CD4-positive, alpha-beta T cell (primary cell): ENCODE data around the gene ARHGAP15. TPM values are rescaled to one million over a fixed set of nuclear protein-coding genes. Genes with fewer than 3 reads are reported as not detected.

Source experiments
- ATAC-seq: fragments of 200-7000 bp; cut with Tn5 transposase; one replicate; pipeline ENCODE4 v1.10.0; 2022; ENCODE audit warnings: mild to moderate bottlenecking; ENCODE audit not compliant: poor library complexity
- CTCF ChIA-PET: fragments of 350-600 bp; sonication (Branson Sonifier 250); formaldehyde crosslinking; loops from one replicate; lab custom pipeline; 2021; ENCODE audit warnings: antibody characterized with exemption, inconsistent platforms; lab: Charles Lee
- POLR2A ChIA-PET: fragments of 350-600 bp; sonication (Branson Sonifier 250); formaldehyde crosslinking; loops from one replicate; lab custom pipeline; 2021; ENCODE audit warnings: antibody characterized with exemption, inconsistent platforms; lab: Charles Lee
- DNase-seq, 14 experiments: peaks; one replicate each; pipeline ENCODE4 v3.0.0-alpha.2; 2013 to 2020; ENCODE audit warnings: mixed read lengths in 2 of 14
- H3K27ac ChIP-seq, 2 donors: one replicate each; pipeline versions ENCODE4 v1.5.1 to v1.7.0; 2013; ENCODE audit warnings: low read length in 2 of 2, low read depth in 1 of 2, mild to moderate bottlenecking in 1 of 2
- H3K27me3 ChIP-seq, 2 experiments: 1 replicate in 1 of 2; 2 replicates in 1 of 2; pipeline versions ENCODE4 v1.6.1 to v1.7.0; 2013; ENCODE audit warnings: low read length in 2 of 2, control low read depth in 1 of 2, mild to moderate bottlenecking in 1 of 2, moderate library complexity in 1 of 2; ENCODE audit not compliant: insufficient read depth in 2 of 2, control insufficient read depth in 1 of 2
- H3K36me3 ChIP-seq: one replicate; pipeline ENCODE4 v1.6.1; 2013; ENCODE audit warnings: low read length, control low read depth; ENCODE audit not compliant: insufficient read depth
- H3K4me1 ChIP-seq: one replicate; pipeline ENCODE4 v1.6.1; 2013; ENCODE audit warnings: low read length, control low read depth; ENCODE audit not compliant: insufficient read depth
- H3K4me3 ChIP-seq: one replicate; pipeline ENCODE4 v1.5.1; 2013; ENCODE audit warnings: mild to moderate bottlenecking, low read length, moderate library complexity
- H3K9me3 ChIP-seq, 2 experiments: 1 replicate in 1 of 2; 2 replicates in 1 of 2; pipeline versions ENCODE4 v1.6.1 to v1.7.0; 2013; ENCODE audit warnings: low read length in 2 of 2, mild to moderate bottlenecking in 2 of 2, control low read depth in 1 of 2, moderate library complexity in 1 of 2; ENCODE audit not compliant: control insufficient read depth in 1 of 2, insufficient read depth in 1 of 2
- H3K27ac Mint-ChIP-seq: one replicate; pipeline ENCODE4 v1.8.0; 2020; ENCODE audit warnings: mixed read lengths
- H3K27me3 Mint-ChIP-seq: one replicate; pipeline ENCODE4 v1.8.0; 2021; ENCODE audit warnings: mixed read lengths
- H3K36me3 Mint-ChIP-seq: one replicate; pipeline ENCODE4 v1.8.0; 2021; ENCODE audit warnings: low read depth, mixed read lengths
- H3K4me1 Mint-ChIP-seq: one replicate; pipeline ENCODE4 v1.8.0; 2021; ENCODE audit warnings: low read depth, mixed read lengths
- H3K4me3 Mint-ChIP-seq: one replicate; pipeline ENCODE4 v1.8.0; 2020; ENCODE audit warnings: mild to moderate bottlenecking, mixed read lengths
- H3K9me3 Mint-ChIP-seq: one replicate; pipeline ENCODE4 v1.8.0; 2020; ENCODE audit warnings: mixed read lengths
- intact Hi-C, 2 experiments: fragments of 100-400 bp; cut with DNase I in 1 of 2; cut with micrococcal nuclease in 1 of 2; formaldehyde crosslinking; loops; one replicate each; pipeline versions ENCODE4 v1.15.1 to v1.9.0; 2023 to 2025; cut with DNase I, micrococcal nuclease
- total RNA-seq, 174 experiments: library from RNA in 2 of 174; stranded (reverse) in 2 of 174; gene quantifications; one replicate each; pipeline ENCODE4 v1.2.3 and lab custom pipeline; 2021 to 2026
- TF ChIP-seq, protein P1 (sequence below): fragments of 200-600 bp; IDR thresholded peaks from one replicate; pipeline ENCODE4 v1.8.0; 2022; ENCODE audit warnings: antibody characterized with exemption, mild to moderate bottlenecking

ARHGAP15 gene
- total RNA-seq, 2 experiments from 2014 or later, result 158 to 165 TPM

DNA sequence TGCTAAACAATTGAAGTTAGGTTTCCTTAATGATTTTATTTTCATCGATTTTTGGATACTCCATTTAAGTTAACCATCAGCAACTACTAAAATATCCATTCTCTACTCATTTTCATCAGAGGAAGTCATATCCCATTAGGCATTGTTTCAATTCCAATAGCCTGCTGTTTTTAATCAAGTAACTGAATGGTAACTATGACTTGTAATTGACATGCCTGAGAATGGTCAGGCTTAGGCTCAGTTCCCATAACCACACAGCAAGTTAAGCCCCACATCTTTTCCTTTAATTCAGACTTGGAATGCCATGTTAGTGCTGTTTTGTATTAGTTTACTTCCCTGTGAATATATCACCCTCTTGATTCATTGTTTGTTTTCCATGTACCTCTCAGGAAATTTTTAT lies 398.8 kb downstream of the ARHGAP15 start:
- H3K9me3 Mint-ChIP-seq, result no peaks in the 10 kb centered on the region
- no peak for ATAC-seq
- Histone ChIP-seq H3K27me3 (no peaks in the 10 kb centered on the region), H3K4me1 (peaks cover 8% of the 10 kb centered on the region), H3K36me3 (peaks cover 37% of the 10 kb centered on the region), H3K9me3 (no peaks in the 10 kb centered on the region), H3K4me3 (no peak overlapping the region), H3K27ac (no peak overlapping the region)
- H3K4me3 Mint-ChIP-seq, result no peak overlapping the region
- ChIA-PET POLR2A (no interaction called here), CTCF (no interaction called here)
- peaks cover 85% of the 10 kb centered on the region for H3K36me3 Mint-ChIP-seq
- H3K27ac Mint-ChIP-seq, result peak overlapping the region; percentile 18
- intact Hi-C loops, result no loop called here
- DNase-seq, result no peak
- TF ChIP-seq, protein P1, sequence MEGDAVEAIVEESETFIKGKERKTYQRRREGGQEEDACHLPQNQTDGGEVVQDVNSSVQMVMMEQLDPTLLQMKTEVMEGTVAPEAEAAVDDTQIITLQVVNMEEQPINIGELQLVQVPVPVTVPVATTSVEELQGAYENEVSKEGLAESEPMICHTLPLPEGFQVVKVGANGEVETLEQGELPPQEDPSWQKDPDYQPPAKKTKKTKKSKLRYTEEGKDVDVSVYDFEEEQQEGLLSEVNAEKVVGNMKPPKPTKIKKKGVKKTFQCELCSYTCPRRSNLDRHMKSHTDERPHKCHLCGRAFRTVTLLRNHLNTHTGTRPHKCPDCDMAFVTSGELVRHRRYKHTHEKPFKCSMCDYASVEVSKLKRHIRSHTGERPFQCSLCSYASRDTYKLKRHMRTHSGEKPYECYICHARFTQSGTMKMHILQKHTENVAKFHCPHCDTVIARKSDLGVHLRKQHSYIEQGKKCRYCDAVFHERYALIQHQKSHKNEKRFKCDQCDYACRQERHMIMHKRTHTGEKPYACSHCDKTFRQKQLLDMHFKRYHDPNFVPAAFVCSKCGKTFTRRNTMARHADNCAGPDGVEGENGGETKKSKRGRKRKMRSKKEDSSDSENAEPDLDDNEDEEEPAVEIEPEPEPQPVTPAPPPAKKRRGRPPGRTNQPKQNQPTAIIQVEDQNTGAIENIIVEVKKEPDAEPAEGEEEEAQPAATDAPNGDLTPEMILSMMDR, result no peak
- no peaks in the 10 kb centered on the region for H3K27me3 Mint-ChIP-seq
- peaks cover 56% of the 10 kb centered on the region for H3K4me1 Mint-ChIP-seq

DNA sequence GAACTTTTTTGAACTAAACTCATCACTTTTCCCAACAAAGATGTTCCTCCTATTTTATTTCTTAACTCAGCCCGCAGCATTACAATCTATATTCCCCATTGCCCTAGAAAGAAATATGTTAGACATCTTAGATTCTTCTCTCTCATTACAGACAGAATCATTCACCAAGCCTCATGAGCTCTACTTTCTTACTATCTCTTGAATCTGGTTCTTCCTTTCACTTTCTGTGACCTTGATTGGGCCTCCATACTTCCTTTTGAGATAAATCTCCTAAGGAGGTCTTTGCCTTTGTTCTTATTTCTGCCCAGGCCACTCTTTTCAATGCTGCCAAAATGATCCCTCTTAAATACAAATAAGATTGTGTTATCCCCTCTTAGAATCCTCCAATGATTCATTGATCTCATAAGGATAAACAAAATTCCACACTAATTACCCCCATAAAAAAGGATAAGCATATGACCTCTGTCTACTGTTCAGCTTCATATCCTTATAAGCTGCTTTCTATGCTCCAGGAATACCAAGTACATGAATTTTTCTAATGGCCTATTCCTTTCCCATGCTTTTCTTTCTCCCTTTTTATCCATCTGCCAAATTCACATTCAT lies 400.0 kb downstream of the ARHGAP15 start:
- Histone ChIP-seq H3K4me3 (no peak overlapping the region), H3K9me3 (no peaks in the 10 kb centered on the region), H3K27me3 (no peaks in the 10 kb centered on the region), H3K36me3 (peaks cover 36% of the 10 kb centered on the region), H3K4me1 (peaks cover 8% of the 10 kb centered on the region), H3K27ac (no peak overlapping the region)
- H3K4me1 Mint-ChIP-seq, result peaks cover 49% of the 10 kb centered on the region
- H3K36me3 Mint-ChIP-seq, result peaks cover 86% of the 10 kb centered on the region
- TF ChIP-seq, protein P1, result no peak
- intact Hi-C loops, result no loop called here
- H3K27me3 Mint-ChIP-seq, result no peaks in the 10 kb centered on the region
- ChIA-PET CTCF (no interaction called here), POLR2A (no interaction called here)
- H3K27ac Mint-ChIP-seq, result peak overlapping the region; percentile 18
- no peak for ATAC-seq
- peaks cover 8% of the 10 kb centered on the region for H3K9me3 Mint-ChIP-seq
- peak in 1 of 14 experiments; percentile 12 for DNase-seq
- no peak overlapping the region for H3K4me3 Mint-ChIP-seq

DNA sequence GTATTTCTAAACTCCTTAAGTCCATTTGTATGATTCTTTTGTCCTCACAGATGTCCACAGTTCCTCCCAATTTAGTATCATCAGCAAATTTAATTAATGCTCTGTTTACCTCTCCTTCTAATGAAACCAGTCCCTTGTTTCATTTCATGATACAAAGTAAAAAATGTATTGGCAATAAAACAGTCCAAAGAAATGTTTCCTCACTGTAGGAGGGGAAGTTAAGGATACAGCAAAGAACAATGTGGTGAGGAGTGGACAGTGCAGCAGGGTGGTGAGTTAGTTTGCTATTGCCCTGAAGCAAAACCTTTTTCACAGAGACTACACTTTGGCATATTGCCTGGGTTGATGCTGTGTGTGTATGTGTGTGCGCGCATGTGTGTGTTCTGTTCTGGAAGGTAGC lies 401.5 kb downstream of the ARHGAP15 start:
- Mint-ChIP-seq H3K9me3 (peaks cover 9% of the 10 kb centered on the region), H3K27ac (no peak overlapping the region), H3K36me3 (peaks cover 87% of the 10 kb centered on the region), H3K27me3 (no peaks in the 10 kb centered on the region), H3K4me1 (peaks cover 33% of the 10 kb centered on the region), H3K4me3 (no peak overlapping the region)
- Histone ChIP-seq H3K27ac (no peak overlapping the region), H3K4me3 (no peak overlapping the region), H3K9me3 (no peaks in the 10 kb centered on the region), H3K4me1 (peaks cover under 1% of the 10 kb centered on the region), H3K36me3 (peaks cover 43% of the 10 kb centered on the region), H3K27me3 (no peaks in the 10 kb centered on the region)
- ChIA-PET CTCF (no interaction called here), POLR2A (no interaction called here)
- DNase-seq, result no peak
- TF ChIP-seq, protein P1, result no peak
- no peak for ATAC-seq
- intact Hi-C loops, result no loop called here
